Regular cardiac myocyte (primary cell): Measurements from ENCODE around the gene SPOPL. TPM values are rescaled to one million over a fixed set of nuclear protein-coding genes. Genes with fewer than 3 reads are reported as not detected.

ENCODE experiments used
- total RNA-seq: library from RNA; depleted of rRNA; stranded (reverse); fragments of >200 nt; gene quantifications from 2 replicates; pipeline ENCODE4 v1.2.3, GENCODE V29; 2014

SPOPL gene
- total RNA-seq = 17.6 and 19.7 TPM in 2 replicates

GRCh38 chr2:138501425-138502254 lies at the start of gene SPOPL:
Gene SPOPL (plus strand): TSS chr2:138501770. CDS start chr2:138550217, 48,447 bp downstream.

